ENCODE results near the gene OR9K2. TPM values are rescaled to one million over a fixed set of nuclear protein-coding genes. Genes with fewer than 3 reads are reported as not detected.

Gene OR9K2
- total RNA-seq, result not detected in 3 replicates
- long read RNA-seq, result 0 reads

GRCh38 chr12:55126106-55126505, at the start of gene OR9K2:
OR9K2 (plus strand) TSS chr12:55126406; CDS start chr12:55129835, 3,429 bp downstream.
- no peak within 1 kb of the TSS for H3K27ac Mint-ChIP-seq (ENCODE audit: unreplicated experiment)
- H3K36me3 Mint-ChIP-seq (ENCODE audit: low read depth), result no peaks in the 10 kb centered on the region
- H3K4me1 Mint-ChIP-seq (ENCODE audit: low read depth), result no peaks in the 10 kb centered on the region
- no peak for TF ChIP-seq CTCF (IDR thresholded peaks at IDR 0.05)
- peaks cover 3% of the 10 kb centered on the region for H3K9me3 Mint-ChIP-seq (ENCODE audit: low read depth)
- peaks cover 6% of the 10 kb centered on the region for H3K27me3 Mint-ChIP-seq (ENCODE audit: low read depth)
- no peak within 1 kb of the TSS for H3K4me3 Mint-ChIP-seq (ENCODE audit: unreplicated experiment)
- no peak for DNase-seq (ENCODE audit: low spot score)

- no peaks in the 10 kb centered on the region for H3K27me3 Mint-ChIP-seq (ENCODE audit: low read depth)
- no peaks in the 10 kb centered on the region for H3K9me3 Mint-ChIP-seq (ENCODE audit: low read depth)
- H3K4me3 Mint-ChIP-seq (ENCODE audit: unreplicated experiment), result no peak overlapping the region
- H3K4me1 Mint-ChIP-seq (ENCODE audit: low read depth), result no peaks in the 10 kb centered on the region
- no peak for TF ChIP-seq CTCF (IDR thresholded peaks at IDR 0.05)
- DNase-seq (ENCODE audit: low spot score), result no peak
- H3K27ac Mint-ChIP-seq (ENCODE audit: unreplicated experiment), result no peak overlapping the region
- H3K36me3 Mint-ChIP-seq (ENCODE audit: low read depth), result no peaks in the 10 kb centered on the region
These were observed 33.6 kb upstream of the OR9K2 start for GRCh38 chr12:55092579-55092978.

GRCh38 chr12:55112378-55112875, 13.8 kb upstream of the OR9K2 start:
- TF ChIP-seq CTCF (IDR thresholded peaks at IDR 0.05), result no peak
- Mint-ChIP-seq H3K36me3 (ENCODE audit: low read depth) (no peaks in the 10 kb centered on the region), H3K9me3 (ENCODE audit: low read depth) (no peaks in the 10 kb centered on the region), H3K4me3 (ENCODE audit: unreplicated experiment) (no peak overlapping the region), H3K27ac (ENCODE audit: unreplicated experiment) (no peak overlapping the region), H3K4me1 (ENCODE audit: low read depth) (no peaks in the 10 kb centered on the region), H3K27me3 (ENCODE audit: low read depth) (peaks cover 9% of the 10 kb centered on the region)
- no peak for DNase-seq (ENCODE audit: low spot score)

GRCh38 chr12:55116152-55116551, 10.1 kb upstream of the OR9K2 start:
- Mint-ChIP-seq H3K36me3 (ENCODE audit: low read depth) (no peaks in the 10 kb centered on the region), H3K4me3 (ENCODE audit: unreplicated experiment) (no peak overlapping the region), H3K4me1 (ENCODE audit: low read depth) (no peaks in the 10 kb centered on the region), H3K9me3 (ENCODE audit: low read depth) (peaks cover 4% of the 10 kb centered on the region), H3K27me3 (ENCODE audit: low read depth) (peaks cover 7% of the 10 kb centered on the region), H3K27ac (ENCODE audit: unreplicated experiment) (no peak overlapping the region)
- no peak for TF ChIP-seq CTCF (IDR thresholded peaks at IDR 0.05)
- DNase-seq (ENCODE audit: low spot score), result no peak

GRCh38 chr12:55132816-55133215, 6.6 kb downstream of the OR9K2 start:
- no peak overlapping the region for H3K27ac Mint-ChIP-seq (ENCODE audit: unreplicated experiment)
- H3K4me1 Mint-ChIP-seq (ENCODE audit: low read depth), result no peaks in the 10 kb centered on the region
- no peak for DNase-seq (ENCODE audit: low spot score)
- H3K27me3 Mint-ChIP-seq (ENCODE audit: low read depth), result peaks cover 6% of the 10 kb centered on the region
- TF ChIP-seq CTCF (IDR thresholded peaks at IDR 0.05), result peak; percentile 24
- H3K4me3 Mint-ChIP-seq (ENCODE audit: unreplicated experiment), result no peak overlapping the region
- H3K36me3 Mint-ChIP-seq (ENCODE audit: low read depth), result no peaks in the 10 kb centered on the region
- no peaks in the 10 kb centered on the region for H3K9me3 Mint-ChIP-seq (ENCODE audit: low read depth)

All from chondrocyte (in vitro differentiated cells).